Mammary epithelial cell (primary cell): ENCODE results near the gene NSD1.

Experiments used
- EZH2 ChIP-seq: IDR thresholded peaks from 2 replicates; pipeline ENCODE4 v1.6.1; 2012; ENCODE audit warnings: low read length, inconsistent platforms, borderline replicate concordance
- TF ChIP-seq, protein P1 (sequence below), 2 donors: IDR thresholded peaks in 1 of 2; conservative IDR thresholded peaks in 1 of 2; 2 replicates each; pipeline ENCODE4 v1.5.1; 2011 to 2012; ENCODE audit warnings: inconsistent platforms in 2 of 2, low read length in 2 of 2, mild to moderate bottlenecking in 2 of 2, control low read depth in 1 of 2, low read depth in 1 of 2; ENCODE audit not compliant: insufficient read depth in 1 of 2; ENCODE audit errors: extremely low read depth in 1 of 2

DNA sequence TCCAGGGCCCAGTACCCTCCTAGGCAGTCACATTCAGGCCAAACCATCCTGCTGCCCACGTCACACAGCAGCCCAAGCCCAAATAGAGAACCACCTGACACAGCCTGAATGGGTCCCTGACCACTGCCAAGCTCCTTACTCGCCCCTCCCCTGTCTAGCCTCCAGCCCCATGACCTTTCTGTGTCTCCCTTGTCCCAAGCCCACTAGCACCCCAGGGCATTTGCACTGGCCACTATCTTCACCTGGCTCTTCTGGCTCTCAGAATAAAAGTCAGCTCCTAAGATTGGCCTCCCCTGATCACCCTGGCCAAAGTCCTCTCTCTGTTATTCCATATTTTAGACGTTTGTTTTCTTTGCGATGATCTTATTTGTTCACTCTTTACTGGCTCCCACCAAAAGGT is 26.4 kb upstream of the NSD1 start:
- TF ChIP-seq, protein P1, sequence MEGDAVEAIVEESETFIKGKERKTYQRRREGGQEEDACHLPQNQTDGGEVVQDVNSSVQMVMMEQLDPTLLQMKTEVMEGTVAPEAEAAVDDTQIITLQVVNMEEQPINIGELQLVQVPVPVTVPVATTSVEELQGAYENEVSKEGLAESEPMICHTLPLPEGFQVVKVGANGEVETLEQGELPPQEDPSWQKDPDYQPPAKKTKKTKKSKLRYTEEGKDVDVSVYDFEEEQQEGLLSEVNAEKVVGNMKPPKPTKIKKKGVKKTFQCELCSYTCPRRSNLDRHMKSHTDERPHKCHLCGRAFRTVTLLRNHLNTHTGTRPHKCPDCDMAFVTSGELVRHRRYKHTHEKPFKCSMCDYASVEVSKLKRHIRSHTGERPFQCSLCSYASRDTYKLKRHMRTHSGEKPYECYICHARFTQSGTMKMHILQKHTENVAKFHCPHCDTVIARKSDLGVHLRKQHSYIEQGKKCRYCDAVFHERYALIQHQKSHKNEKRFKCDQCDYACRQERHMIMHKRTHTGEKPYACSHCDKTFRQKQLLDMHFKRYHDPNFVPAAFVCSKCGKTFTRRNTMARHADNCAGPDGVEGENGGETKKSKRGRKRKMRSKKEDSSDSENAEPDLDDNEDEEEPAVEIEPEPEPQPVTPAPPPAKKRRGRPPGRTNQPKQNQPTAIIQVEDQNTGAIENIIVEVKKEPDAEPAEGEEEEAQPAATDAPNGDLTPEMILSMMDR (conservative IDR thresholded peaks at IDR 0.05 in 1 of 2, IDR thresholded peaks at IDR 0.05 in 1 of 2; ENCODE audit: extremely low read depth in 1 of 2, insufficient read depth in 1 of 2, low read depth in 1 of 2, low read length in 2 of 2), result no peak
- no peak for TF ChIP-seq EZH2
